Neural crest cell (in vitro differentiated cells): ENCODE data around the gene NOL4L. TPM values are rescaled to one million over a fixed set of nuclear protein-coding genes. Genes with fewer than 3 reads are reported as not detected.

ENCODE experiments used
- DNase-seq: peaks from one replicate; pipeline ENCODE4 v3.0.0; 2021; ENCODE audit warnings: low read depth, mixed read lengths, low spot score
- H3K27ac Mint-ChIP-seq: one replicate; pipeline ENCODE4 v1.8.0; 2021; ENCODE audit warnings: mild to moderate bottlenecking, mixed read lengths; ENCODE audit not compliant: unreplicated experiment
- H3K27me3 Mint-ChIP-seq: 2 replicates; pipeline ENCODE4 v1.8.0; 2021; ENCODE audit warnings: low read depth, mild to moderate bottlenecking, mixed read lengths
- H3K36me3 Mint-ChIP-seq: 2 replicates; pipeline ENCODE4 v1.8.0; 2021; ENCODE audit warnings: low read depth, mild to moderate bottlenecking, mixed read lengths
- H3K4me1 Mint-ChIP-seq: 2 replicates; pipeline ENCODE4 v1.8.0; 2021; ENCODE audit warnings: mixed read lengths
- H3K4me3 Mint-ChIP-seq: one replicate; pipeline ENCODE4 v1.8.0; 2021; ENCODE audit warnings: mild to moderate bottlenecking, mixed read lengths
- H3K9me3 Mint-ChIP-seq: 2 replicates; pipeline ENCODE4 v1.8.0; 2021; ENCODE audit warnings: mixed read lengths
- CTCF ChIP-seq: fragments of 200-600 bp; sonication (generic); conservative IDR thresholded peaks from 2 replicates; pipeline ENCODE4 v1.5.0; 2021; ENCODE audit warnings: antibody characterized with exemption, mild to moderate bottlenecking
- total RNA-seq: library from RNA; stranded (reverse); gene quantifications from 2 replicates; pipeline ENCODE4 v1.2.1, GENCODE V29; 2021

The NOL4L gene
- total RNA-seq, 1 donor from 2014 or later: 52.3 TPM

DNA sequence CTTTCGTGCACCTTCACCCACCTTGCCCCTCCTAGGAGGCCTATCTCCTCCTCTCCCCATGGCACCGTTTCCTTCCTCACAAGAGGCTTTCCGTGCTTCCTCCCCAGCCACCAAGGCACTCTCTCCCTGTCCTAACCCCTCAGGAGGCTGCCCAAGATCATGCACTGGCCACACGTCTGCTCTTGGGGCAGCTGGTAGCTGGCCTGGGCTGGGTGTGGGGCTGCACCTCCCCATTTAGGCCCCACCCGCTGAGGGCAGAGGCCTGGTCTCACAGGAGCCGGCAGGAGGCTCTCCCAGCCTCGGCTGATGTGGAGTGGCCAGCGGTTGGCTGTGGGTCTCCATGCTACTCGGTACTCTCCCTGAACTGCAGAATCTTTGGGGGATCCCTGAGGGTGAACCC is 13.6 kb downstream of the NOL4L start:
- H3K27ac Mint-ChIP-seq: no peak overlapping the region
- no peak for DNase-seq
- no peaks in the 10 kb centered on the region for H3K9me3 Mint-ChIP-seq
- no peak overlapping the region for H3K4me3 Mint-ChIP-seq
- TF ChIP-seq CTCF: no peak
- no peaks in the 10 kb centered on the region for H3K36me3 Mint-ChIP-seq
- no peaks in the 10 kb centered on the region for H3K27me3 Mint-ChIP-seq
- peaks cover 45% of the 10 kb centered on the region for H3K4me1 Mint-ChIP-seq

DNA sequence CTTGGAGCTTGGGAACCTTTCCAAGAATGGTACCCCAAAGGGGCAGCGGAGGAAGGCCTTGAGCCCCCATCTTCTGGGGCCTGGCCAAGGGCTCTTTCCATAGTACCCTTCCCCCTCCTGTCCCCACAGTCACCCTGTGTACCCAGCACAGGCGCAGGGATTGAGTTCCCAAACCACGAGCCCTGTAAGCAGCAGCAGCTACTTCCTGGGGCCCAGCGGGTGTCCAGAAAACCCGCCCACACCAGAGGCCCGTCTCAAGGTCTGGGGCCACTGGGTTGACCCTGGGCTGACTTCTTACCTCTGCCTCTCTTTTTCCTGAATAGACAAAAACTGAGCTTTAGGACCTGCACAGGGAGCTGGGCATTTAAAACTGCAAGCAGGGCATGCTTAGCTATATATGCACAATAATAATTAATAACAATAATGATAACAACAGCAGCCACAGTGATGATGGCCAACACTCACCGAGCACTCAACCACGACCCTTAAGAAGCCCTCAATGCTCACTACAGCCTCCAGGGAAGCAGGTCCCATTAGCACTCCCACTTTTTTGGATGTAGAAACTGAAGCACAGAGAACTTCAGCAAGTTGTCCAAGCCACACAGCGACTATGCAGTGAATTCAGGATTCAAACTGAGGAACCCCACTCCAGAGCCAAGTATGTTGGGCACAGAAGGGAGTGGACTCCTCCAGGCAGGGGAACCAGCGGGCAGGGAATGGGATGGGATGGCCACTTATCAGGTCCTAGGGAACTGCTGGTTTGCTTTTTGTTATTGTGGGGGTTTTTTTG is 14.5 kb downstream of the NOL4L start:
- Mint-ChIP-seq H3K4me1 (peaks cover 46% of the 10 kb centered on the region), H3K27ac (no peak overlapping the region), H3K27me3 (no peaks in the 10 kb centered on the region), H3K4me3 (no peak overlapping the region), H3K9me3 (no peaks in the 10 kb centered on the region), H3K36me3 (no peaks in the 10 kb centered on the region)
- TF ChIP-seq CTCF: no peak
- DNase-seq: no peak

GRCh38 chr20:32569380-32570305 is 15.5 kb downstream of the NOL4L start:
- no peaks in the 10 kb centered on the region for H3K9me3 Mint-ChIP-seq
- DNase-seq: no peak
- peak overlapping the region; percentile 1 for H3K27ac Mint-ChIP-seq
- H3K4me3 Mint-ChIP-seq: no peak overlapping the region
- no peak for TF ChIP-seq CTCF
- no peaks in the 10 kb centered on the region for H3K27me3 Mint-ChIP-seq
- H3K4me1 Mint-ChIP-seq: peaks cover 51% of the 10 kb centered on the region
- no peaks in the 10 kb centered on the region for H3K36me3 Mint-ChIP-seq

GRCh38 chr20:32569018-32569379 is 16.1 kb downstream of the NOL4L start:
- no peak for TF ChIP-seq CTCF
- H3K4me1 Mint-ChIP-seq: peaks cover 51% of the 10 kb centered on the region
- no peaks in the 10 kb centered on the region for H3K9me3 Mint-ChIP-seq
- no peaks in the 10 kb centered on the region for H3K27me3 Mint-ChIP-seq
- H3K4me3 Mint-ChIP-seq: no peak overlapping the region
- DNase-seq: no peak
- H3K36me3 Mint-ChIP-seq: no peaks in the 10 kb centered on the region
- H3K27ac Mint-ChIP-seq: peak overlapping the region; percentile 1

DNA sequence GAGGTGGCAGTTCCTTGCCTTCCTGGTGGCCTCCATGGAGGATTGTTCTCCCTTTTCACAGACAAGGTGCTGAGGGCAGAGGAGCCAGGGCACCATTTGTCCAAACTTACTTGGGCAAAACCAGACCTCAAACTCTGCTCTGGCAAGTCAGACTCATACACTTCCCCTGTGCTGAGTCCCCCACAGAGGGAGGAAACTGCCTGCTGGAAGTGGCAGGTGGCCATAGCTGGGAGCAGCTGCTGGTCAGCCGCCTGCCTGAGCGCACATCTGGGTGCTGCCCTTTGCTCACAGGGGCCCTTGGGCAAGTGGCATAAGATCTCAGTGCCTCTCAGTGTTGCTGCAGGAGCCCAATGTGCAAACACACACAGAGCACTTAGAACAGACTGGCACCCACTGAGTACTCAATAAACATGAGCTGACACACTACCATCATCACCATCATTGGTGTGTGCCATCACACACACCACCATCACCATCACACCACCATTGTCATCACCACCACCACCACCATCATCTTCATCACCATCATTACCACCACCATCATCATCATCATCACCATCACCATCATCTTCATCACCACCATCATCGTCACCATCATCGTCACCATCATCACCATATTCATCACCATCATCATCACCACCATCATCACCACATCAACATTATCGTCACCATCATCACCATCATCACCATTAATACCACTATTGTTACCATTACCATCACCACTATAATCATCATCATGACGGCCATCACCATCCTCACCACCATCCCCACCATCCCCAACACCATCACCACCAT is 17.6 kb downstream of the NOL4L start:
- Mint-ChIP-seq H3K4me1 (peaks cover 47% of the 10 kb centered on the region), H3K27me3 (no peaks in the 10 kb centered on the region), H3K27ac (no peak overlapping the region), H3K9me3 (no peaks in the 10 kb centered on the region), H3K36me3 (no peaks in the 10 kb centered on the region), H3K4me3 (no peak overlapping the region)
- no peak for TF ChIP-seq CTCF
- DNase-seq: no peak
